HG03378 (cell line): ENCODE measurements around the gene COL3A1.

Experiments used
- ATAC-seq: cut with Tn5 transposase; IDR thresholded peaks from one replicate; pipeline ENCODE4 v1.9.1; 2021; ENCODE audit warnings: mild to moderate bottlenecking, moderate library complexity; ENCODE audit not compliant: unreplicated experiment

The COL3A1 gene

DNA sequence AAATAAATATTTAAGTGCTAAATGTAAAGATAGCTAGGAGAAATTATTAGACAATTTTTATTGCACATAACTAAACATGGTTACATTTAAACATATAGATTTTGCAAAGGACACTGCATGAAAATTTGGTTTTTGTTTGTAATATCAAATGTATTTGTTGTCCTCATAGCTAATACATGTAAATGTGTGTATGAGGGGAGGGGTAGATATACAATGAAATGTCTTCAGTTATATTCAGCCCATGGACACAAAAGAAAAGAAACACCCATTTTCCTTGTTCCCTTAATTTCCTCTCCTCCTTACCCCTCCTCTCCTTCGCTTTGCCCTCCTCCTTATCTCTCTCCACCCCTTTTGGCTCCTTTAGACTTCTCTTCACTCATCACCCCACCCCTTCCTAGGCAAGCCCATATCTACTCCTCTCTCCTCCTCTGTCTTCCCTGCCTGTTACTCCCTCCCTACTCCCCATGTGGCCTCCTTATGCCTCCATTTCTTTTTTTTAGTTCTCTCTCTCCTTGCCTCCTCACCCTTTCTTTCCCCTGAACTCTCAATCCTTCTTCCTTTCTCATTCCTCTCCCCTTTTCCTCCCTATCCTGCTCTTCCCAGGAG, 1.4 kb downstream of the COL3A1 start:
- no peak for ATAC-seq

DNA sequence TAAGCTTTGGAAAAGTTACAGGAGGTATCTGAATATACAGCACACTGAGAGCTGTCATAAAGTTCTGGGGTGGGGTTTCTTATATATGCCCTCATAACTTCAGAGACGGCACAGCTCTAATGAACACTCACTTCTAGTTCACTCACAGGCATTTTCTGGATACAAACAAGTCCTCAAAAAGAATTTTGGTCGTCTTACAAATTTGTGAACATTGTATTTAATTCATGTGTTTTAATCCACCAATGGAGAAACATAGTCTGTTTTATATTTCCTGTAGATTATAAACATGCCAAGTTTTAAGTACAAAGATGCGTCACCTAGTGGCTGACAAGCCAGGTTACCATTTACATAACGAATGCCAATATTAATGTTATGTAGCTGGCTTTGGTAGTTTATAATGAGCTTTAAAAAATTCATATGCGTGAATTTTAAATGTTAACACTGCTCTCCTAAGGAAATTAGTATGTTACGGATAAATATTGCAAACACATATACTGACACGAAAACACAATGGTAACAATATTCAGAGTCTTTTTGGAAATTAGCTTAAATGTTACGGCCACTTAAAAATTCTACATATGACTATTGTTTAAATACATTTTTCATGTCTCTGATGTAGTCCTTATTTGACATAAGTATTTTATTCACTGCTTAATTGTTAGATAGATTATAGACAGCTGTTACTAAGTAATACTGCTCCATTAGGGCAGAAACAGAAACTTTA, 2.5 kb downstream of the COL3A1 start:
- ATAC-seq: no peak

DNA sequence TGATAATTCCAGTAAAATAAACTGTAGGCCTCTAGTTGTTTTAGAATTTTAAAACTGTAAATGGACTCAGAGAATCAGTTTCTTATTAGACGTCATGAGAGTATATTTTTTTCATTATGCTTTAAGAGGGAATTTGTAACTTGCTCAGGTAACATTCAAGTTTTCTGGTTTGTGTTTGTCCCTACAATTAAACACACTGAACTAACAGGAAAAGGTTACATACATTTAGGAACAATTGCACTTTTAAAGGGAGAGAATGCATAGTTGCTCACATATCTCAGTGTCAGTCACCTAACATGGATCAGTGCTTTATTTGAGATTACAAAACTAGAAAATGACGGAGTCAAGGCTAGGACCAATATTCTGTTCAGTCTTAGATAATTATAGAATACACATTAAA, 3.1 kb downstream of the COL3A1 start:
- no peak for ATAC-seq

DNA sequence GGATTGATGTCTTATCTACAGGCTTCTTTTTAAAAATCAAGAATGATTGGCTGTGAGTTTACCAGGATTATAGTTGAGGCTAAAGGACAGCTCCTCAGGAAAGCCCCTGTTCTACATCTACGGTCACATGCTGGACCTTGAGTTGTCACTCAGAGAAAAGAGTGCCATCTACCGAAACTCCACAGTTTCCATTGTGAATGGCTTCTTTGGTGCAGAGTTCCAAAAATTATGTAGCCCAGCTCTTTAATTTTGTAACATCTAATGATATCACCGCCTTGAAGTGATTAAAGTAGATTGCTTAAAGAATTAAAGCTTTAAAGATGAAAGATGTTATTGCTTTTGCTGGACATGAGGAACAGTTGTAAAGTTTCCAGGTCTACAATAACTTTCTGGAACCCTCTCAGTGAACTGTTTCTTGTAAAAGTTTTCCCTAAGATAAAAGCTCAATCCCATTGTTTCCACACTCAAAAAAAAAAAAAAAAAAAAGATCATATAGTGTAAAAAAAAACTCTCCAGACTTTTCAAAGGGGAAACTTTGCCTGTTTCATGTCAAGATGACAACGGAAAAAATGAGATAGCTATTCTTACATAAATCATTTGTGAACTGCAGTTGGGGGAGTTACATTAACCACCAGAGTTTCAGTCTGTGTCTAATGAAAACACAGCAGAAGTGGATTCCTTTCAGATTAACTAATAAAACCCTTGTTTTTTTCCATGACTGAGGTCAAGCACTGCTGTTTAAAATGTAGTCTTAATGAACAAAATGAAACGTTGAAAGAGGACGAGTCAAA, 4.3 kb downstream of the COL3A1 start:
- ATAC-seq: peak; percentile 91

GRCh38 chr2:188979187-188980114, 5.3 kb downstream of the COL3A1 start:
- ATAC-seq: peak; percentile 23

GRCh38 chr2:188983427-188984064, 9.4 kb downstream of the COL3A1 start:
- ATAC-seq: no peak

DNA sequence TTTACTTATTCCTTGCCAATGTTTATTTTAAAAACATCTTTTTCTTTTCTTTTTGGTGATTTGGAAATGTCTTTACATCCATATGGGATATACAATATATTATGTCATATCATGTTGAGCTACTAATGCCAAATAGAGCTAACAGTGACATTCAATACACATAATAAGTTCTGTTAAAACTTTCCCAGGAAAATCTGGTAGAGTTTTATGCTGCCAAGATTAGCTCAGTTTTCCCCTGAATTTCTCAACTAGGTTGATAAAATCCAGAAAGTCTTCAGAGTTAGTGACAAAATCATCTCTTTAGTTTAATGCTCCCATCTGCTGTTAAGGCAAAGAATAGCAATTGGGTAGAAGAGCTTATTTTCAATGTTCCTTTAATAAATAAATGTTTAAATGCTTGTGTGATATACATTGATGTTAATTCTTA, 9.9 kb downstream of the COL3A1 start:
- ATAC-seq: no peak

GRCh38 chr2:188984680-188985079, 10.5 kb downstream of the COL3A1 start:
- ATAC-seq: no peak

DNA sequence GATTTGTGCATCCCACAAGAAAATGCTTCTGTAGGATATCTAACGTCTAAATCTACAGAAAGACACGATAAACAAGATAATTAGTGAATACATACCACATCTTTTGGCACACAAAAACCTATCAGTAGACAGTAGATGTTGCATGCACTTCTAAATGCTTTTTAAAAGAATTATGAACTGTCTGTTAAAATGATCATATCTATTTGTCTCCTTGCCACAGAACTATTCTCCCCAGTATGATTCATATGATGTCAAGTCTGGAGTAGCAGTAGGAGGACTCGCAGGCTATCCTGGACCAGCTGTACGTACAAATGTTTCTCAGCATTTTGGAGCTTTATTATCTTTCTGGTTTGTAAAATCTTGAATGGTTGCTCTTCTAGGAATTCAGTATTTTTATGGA, 12.7 kb downstream of the COL3A1 start:
- no peak for ATAC-seq

GRCh38 chr2:188993247-188993646, 19.1 kb downstream of the COL3A1 start:
- ATAC-seq: no peak

GRCh38 chr2:188997263-188997662, 23.1 kb downstream of the COL3A1 start:
- ATAC-seq: no peak

GRCh38 chr2:189000221-189000620, 26.0 kb downstream of the COL3A1 start:
- ATAC-seq: no peak

GRCh38 chr2:189002079-189002478, 27.9 kb downstream of the COL3A1 start:
- ATAC-seq: no peak

DNA sequence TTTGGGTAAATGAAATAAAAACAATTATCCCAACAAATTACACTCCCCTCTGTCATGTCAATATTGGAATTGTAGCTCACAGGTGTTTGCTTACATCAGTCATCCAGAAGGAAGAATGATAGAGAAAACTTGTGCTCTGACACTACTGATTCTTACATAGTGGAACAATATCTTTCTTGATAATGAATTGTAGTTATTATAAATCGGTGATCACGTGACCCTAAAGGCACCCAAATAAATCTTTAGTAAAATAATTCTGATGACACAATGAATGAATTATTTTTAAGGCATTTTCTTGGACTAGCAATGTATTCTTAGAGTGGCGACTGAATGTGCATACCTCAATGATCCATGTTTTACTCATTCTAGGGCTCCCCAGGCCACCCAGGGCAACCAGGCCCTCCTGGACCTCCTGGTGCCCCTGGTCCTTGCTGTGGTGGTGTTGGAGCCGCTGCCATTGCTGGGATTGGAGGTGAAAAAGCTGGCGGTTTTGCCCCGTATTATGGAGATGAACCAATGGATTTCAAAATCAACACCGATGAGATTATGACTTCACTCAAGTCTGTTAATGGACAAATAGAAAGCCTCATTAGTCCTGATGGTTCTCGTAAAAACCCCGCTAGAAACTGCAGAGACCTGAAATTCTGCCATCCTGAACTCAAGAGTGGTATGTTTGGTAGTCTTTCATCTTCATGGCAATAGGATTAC, 34.5 kb downstream of the COL3A1 start:
- no peak for ATAC-seq

- no peak for ATAC-seq
These were observed 36.4 kb downstream of the COL3A1 start for GRCh38 chr2:189010536-189010935.

DNA sequence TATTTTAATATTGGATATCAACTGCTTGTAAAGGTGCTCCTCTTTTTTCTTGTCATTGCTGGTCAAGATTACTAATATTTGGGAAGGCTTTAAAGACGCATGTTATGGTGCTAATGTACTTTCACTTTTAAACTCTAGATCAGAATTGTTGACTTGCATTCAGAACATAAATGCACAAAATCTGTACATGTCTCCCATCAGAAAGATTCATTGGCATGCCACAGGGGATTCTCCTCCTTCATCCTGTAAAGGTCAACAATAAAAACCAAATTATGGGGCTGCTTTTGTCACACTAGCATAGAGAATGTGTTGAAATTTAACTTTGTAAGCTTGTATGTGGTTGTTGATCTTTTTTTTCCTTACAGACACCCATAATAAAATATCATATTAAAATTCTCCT, 38.2 kb downstream of the COL3A1 start:
- ATAC-seq: no peak

DNA sequence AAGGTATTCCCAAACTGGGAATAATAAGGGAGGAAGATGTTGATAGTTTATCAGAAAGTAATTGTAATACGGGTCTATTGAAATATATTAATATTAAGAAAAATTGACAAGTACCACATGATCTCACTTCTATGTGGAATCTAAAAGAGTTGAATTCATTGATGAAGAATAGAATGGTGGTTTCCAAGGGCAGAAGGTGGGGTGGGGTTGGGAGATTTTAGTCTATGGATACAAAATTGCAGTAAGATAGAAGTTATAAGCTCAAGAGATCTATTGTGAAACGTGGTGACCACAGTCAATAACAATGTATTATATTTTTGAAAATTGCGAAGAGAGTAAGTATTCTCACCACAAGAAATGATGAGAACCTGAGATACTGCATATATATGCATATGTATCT, 38.9 kb downstream of the COL3A1 start:
- ATAC-seq: no peak

DNA sequence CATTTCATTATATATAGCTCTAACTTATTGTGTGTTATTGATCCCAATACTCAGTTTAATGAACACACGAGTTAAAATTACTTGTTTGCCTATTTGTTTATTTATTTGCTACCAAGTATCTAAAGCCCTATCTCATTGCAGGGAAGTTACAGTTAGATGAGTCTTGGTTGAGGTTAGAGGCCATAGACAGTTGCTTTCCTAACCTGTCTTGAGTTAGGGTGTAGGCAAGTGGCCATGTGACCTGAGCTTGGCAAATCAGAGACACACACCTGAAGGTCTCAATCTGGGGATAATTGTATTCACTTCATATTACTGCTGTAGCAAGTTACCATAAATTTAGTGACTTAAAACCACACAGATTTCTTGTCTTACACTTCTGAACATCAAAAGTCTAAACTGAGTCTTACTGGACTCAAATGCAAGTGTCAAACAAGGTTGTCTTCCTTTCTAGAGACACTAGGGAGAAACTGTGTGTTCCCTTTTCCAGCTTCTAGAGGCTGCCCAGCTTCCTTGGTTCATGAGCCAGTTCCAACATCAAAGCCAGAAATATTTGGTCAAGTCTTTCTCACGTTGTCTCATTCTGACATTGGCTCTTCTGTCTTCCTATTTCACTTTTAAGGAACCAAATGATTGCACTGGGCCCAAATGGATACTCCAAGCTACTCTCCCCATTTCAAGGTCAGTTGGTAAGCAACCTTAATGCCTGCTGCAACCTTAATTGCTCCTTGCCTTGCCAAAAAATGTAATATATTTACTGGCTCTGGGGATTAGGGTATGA, 39.7 kb downstream of the COL3A1 start:
- ATAC-seq: no peak
